ENCODE data around the gene MAGED1. TPM values are rescaled to one million over a fixed set of nuclear protein-coding genes. Genes with fewer than 3 reads are reported as not detected.

MAGED1 gene, protein sequence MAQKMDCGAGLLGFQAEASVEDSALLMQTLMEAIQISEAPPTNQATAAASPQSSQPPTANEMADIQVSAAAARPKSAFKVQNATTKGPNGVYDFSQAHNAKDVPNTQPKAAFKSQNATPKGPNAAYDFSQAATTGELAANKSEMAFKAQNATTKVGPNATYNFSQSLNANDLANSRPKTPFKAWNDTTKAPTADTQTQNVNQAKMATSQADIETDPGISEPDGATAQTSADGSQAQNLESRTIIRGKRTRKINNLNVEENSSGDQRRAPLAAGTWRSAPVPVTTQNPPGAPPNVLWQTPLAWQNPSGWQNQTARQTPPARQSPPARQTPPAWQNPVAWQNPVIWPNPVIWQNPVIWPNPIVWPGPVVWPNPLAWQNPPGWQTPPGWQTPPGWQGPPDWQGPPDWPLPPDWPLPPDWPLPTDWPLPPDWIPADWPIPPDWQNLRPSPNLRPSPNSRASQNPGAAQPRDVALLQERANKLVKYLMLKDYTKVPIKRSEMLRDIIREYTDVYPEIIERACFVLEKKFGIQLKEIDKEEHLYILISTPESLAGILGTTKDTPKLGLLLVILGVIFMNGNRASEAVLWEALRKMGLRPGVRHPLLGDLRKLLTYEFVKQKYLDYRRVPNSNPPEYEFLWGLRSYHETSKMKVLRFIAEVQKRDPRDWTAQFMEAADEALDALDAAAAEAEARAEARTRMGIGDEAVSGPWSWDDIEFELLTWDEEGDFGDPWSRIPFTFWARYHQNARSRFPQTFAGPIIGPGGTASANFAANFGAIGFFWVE
- 49.4 to 136 TPM (median 74.8 TPM) in 3 replicates for polyA plus RNA-seq
- polyA plus RNA-seq (2011; ENCODE audit: low read depth), result 19.1 TPM
- 73.1 and 80.4 TPM in 2 replicates for polyA plus RNA-seq (2011; cell fraction: cytosol; rRNA removed)
- 126 and 173 TPM in 2 replicates for polyA plus RNA-seq (2011; cell fraction: nucleus; rRNA removed)
- polyA plus RNA-seq (2012; ENCODE audit: low replicate concordance), result 46.0 and 109 TPM in 2 replicates
- 69.3 to 149 TPM (median 73.7 TPM) in 3 replicates for polyA minus RNA-seq
- 60.0 TPM for polyA minus RNA-seq (2011; cell fraction: cytosol; rRNA and poly(A)+ RNA removed)
- polyA minus RNA-seq (2011; cell fraction: nucleus; rRNA and poly(A)+ RNA removed), result 57.8 and 137 TPM in 2 replicates

DNA sequence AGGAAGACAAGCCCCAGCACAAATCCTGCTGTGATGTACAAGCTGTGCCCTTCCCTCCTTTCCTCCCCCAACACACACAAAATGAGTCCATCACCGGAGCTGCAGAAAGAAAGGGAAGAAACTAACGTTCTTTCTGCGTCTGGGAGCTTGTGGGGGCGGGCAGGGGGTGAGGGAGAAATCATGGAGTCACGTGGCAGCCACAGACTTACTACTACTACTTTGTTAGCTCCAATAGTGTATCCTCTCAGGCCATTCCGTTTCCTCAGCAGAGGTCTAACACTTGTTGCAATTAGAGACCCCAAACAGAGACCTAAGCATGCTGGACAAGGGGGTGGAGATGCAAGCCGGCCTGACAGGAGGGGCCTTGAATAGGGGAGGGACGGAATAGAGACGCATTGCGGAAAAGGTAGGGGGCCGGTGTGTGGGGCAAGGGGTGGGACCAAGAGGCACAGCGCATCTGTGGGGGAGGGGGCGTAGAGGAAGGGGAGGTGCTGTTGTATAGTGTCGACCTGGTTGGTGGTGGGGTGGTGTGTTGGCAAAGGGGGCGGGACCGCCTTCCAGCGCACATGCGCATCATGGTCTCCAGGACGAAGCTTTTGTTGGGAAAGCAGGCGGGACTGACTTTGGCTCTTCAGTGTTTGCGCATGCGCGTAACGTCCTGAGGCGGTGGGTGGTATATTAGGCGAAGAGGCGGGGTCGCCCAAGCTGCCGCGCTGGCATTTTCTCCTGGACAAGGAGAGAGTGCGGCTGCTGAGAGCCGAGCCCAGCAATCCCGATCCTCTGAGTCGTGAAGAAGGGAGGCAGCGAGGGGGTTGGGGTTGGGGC is at the start of gene MAGED1:
TSS of gene MAGED1 (plus strand) at position 703 of the 825 bp plus-strand sequence. CDS start 682 bp downstream, outside the sequence.
- TF ChIP-seq, protein P1, sequence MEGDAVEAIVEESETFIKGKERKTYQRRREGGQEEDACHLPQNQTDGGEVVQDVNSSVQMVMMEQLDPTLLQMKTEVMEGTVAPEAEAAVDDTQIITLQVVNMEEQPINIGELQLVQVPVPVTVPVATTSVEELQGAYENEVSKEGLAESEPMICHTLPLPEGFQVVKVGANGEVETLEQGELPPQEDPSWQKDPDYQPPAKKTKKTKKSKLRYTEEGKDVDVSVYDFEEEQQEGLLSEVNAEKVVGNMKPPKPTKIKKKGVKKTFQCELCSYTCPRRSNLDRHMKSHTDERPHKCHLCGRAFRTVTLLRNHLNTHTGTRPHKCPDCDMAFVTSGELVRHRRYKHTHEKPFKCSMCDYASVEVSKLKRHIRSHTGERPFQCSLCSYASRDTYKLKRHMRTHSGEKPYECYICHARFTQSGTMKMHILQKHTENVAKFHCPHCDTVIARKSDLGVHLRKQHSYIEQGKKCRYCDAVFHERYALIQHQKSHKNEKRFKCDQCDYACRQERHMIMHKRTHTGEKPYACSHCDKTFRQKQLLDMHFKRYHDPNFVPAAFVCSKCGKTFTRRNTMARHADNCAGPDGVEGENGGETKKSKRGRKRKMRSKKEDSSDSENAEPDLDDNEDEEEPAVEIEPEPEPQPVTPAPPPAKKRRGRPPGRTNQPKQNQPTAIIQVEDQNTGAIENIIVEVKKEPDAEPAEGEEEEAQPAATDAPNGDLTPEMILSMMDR (optimal IDR thresholded peaks at IDR 0.05 in 1 of 3, IDR thresholded peaks at IDR 0.05 in 1 of 3, conservative IDR thresholded peaks at IDR 0.05 in 1 of 3; ENCODE audit: extremely low read depth in 1 of 3, insufficient read depth in 2 of 3, low read length in 3 of 3), result no peak
- no peaks in the 10 kb centered on the region for H3K4me1 ChIP-seq (ENCODE audit: control insufficient read depth, extremely low read depth, insufficient read depth, low read length)
- no peaks in the 10 kb centered on the region for H4K20me1 ChIP-seq (ENCODE audit: control insufficient read depth, extremely low read depth, insufficient read depth, low read length)
- no peaks in the 10 kb centered on the region for H3K9me1 ChIP-seq (ENCODE audit: control insufficient read depth, extremely low read depth, insufficient read depth, low read length)
- H3K79me2 ChIP-seq (ENCODE audit: control insufficient read depth, insufficient read depth, low read length), result no peaks in the 10 kb centered on the region
- DNase-seq (ENCODE audit: low read depth, low spot score) (peak; percentile 77), FAIRE-seq (peak; percentile 17)
- peak within 1 kb of the TSS; percentile 61 for H3K9ac ChIP-seq (ENCODE audit: control insufficient read depth, extremely low read depth, insufficient read depth, low read length)
- H3K27me3 ChIP-seq (ENCODE audit: control insufficient read depth, extremely low read depth, insufficient read depth, low read length), result no peaks in the 10 kb centered on the region
- dilution Hi-C loops (cut with MboI; ENCODE audit: extremely low pct_ligation_motif_present, low sequenced_read_pairs), result no loop called here
- peaks cover 2 to 4% of the 10 kb centered on the region in 2 experiments for H3K36me3 ChIP-seq (ENCODE audit: control insufficient read depth in 2 of 2, extremely low read depth in 1 of 2, insufficient read depth in 2 of 2, low read length in 2 of 2)
- H3K4me2 ChIP-seq (ENCODE audit: control insufficient read depth, extremely low read depth, insufficient read depth, low read depth, low read length), result peak within 1 kb of the TSS; percentile 57
- peak within 1 kb of the TSS; percentile 41 to 69 (median 60) for H3K4me3 ChIP-seq (ENCODE audit: control insufficient read depth in 2 of 3, extremely low read depth in 1 of 3, insufficient read depth in 2 of 3, low read depth in 1 of 3, low read length in 3 of 3)
- H2AFZ ChIP-seq (ENCODE audit: control insufficient read depth, low read length), result peak within 1 kb of the TSS; percentile 52
- H3K9me3 ChIP-seq (ENCODE audit: control insufficient read depth, low read depth, low read length), result peaks cover 1% of the 10 kb centered on the region
- peak within 1 kb of the TSS; percentile 27 for H3K27ac ChIP-seq (ENCODE audit: control insufficient read depth, insufficient read depth, low read length)

DNA sequence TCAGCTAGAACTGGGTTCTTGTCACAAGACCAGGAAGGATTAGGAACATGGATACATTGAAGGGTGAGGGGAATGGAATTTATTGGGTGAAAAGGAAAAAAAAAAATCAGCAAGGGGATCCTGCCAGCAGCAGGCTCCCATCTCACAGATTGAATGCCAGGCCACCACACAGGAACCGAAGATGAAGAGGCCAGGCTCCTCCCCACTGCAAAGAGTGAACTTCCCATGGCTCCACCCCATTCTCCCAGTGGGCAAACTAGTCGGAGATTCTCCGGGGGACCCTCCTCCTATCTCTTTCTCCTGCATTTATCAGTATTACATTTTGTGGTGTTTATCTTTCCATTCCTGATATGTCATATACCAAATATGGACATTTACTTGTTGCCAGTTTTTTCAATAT is 46.0 kb upstream of the MAGED1 start:
- no peaks in the 10 kb centered on the region for H3K9me1 ChIP-seq (ENCODE audit: control insufficient read depth, extremely low read depth, insufficient read depth, low read length)
- no peaks in the 10 kb centered on the region for H3K79me2 ChIP-seq (ENCODE audit: control insufficient read depth, insufficient read depth, low read length)
- no peaks in the 10 kb centered on the region for H3K9me3 ChIP-seq (ENCODE audit: control insufficient read depth, low read depth, low read length)
- H3K4me1 ChIP-seq (ENCODE audit: control insufficient read depth, extremely low read depth, insufficient read depth, low read length), result no peaks in the 10 kb centered on the region
- H3K36me3 ChIP-seq (ENCODE audit: control insufficient read depth in 2 of 2, extremely low read depth in 1 of 2, insufficient read depth in 2 of 2, low read length in 2 of 2), result no peaks in the 10 kb centered on the region
- TF ChIP-seq, protein P1 (optimal IDR thresholded peaks at IDR 0.05 in 1 of 3, IDR thresholded peaks at IDR 0.05 in 1 of 3, conservative IDR thresholded peaks at IDR 0.05 in 1 of 3; ENCODE audit: extremely low read depth in 1 of 3, insufficient read depth in 2 of 3, low read length in 3 of 3), result no peak
- TF ChIP-seq EZH2 (IDR thresholded peaks at IDR 0.05; ENCODE audit: low read length), result no peak
- no peak overlapping the region for H2AFZ ChIP-seq (ENCODE audit: control insufficient read depth, low read length)
- no peak overlapping the region for H3K4me3 ChIP-seq (ENCODE audit: control insufficient read depth in 2 of 3, extremely low read depth in 1 of 3, insufficient read depth in 2 of 3, low read depth in 1 of 3, low read length in 3 of 3)
- FAIRE-seq (no peak), DNase-seq (ENCODE audit: low read depth, low spot score) (no peak)
- no peaks in the 10 kb centered on the region for H3K27me3 ChIP-seq (ENCODE audit: control insufficient read depth, extremely low read depth, insufficient read depth, low read length)
- dilution Hi-C loops (cut with MboI; ENCODE audit: extremely low pct_ligation_motif_present, low sequenced_read_pairs), result no loop called here
- no peak overlapping the region for H3K9ac ChIP-seq (ENCODE audit: control insufficient read depth, extremely low read depth, insufficient read depth, low read length)
- H3K4me2 ChIP-seq (ENCODE audit: control insufficient read depth, extremely low read depth, insufficient read depth, low read depth, low read length), result no peak overlapping the region
- no peaks in the 10 kb centered on the region for H4K20me1 ChIP-seq (ENCODE audit: control insufficient read depth, extremely low read depth, insufficient read depth, low read length)
- no peak overlapping the region for H3K27ac ChIP-seq (ENCODE audit: control insufficient read depth, insufficient read depth, low read length)
